T-helper 1 cell treated with Interleukin-12 subunit alpha and Interleukin-12 subunit beta and Interleukin-4 antibody, amounts not matched to agents 30 μg/mL and 1 μg/mL, for 36 hours (primary cell): ENCODE measurements around the gene HACD4.
"Not testable (repeated sequence)": the region's sequence is repeated elsewhere in the genome, so short reads cannot be mapped to it uniquely, and the experiment has no call there.

Source experiments
- H3K27ac Mint-ChIP-seq: one replicate; pipeline ENCODE4 v1.8.0; 2021; ENCODE audit warnings: mild to moderate bottlenecking, mixed read lengths
- H3K27me3 Mint-ChIP-seq: one replicate; pipeline ENCODE4 v1.8.0; 2021; ENCODE audit warnings: low read depth, mixed read lengths
- H3K36me3 Mint-ChIP-seq: one replicate; pipeline ENCODE4 v1.8.0; 2021; ENCODE audit warnings: low read depth, mixed read lengths
- H3K4me1 Mint-ChIP-seq: one replicate; pipeline ENCODE4 v1.8.0; 2021; ENCODE audit warnings: low read depth, mixed read lengths
- H3K4me3 Mint-ChIP-seq: one replicate; pipeline ENCODE4 v1.8.0; 2021; ENCODE audit warnings: mild to moderate bottlenecking, moderate library complexity, mixed read lengths
- H3K9me3 Mint-ChIP-seq: one replicate; pipeline ENCODE4 v1.8.0; 2021; ENCODE audit warnings: mixed read lengths

HACD4 gene

GRCh38 chr9:20994486-20994885 lies 37.0 kb downstream of the HACD4 start:
- Mint-ChIP-seq H3K27ac (no peak overlapping the region), H3K27me3 (no peaks in the 10 kb centered on the region), H3K36me3 (peaks cover 48% of the 10 kb centered on the region), H3K4me1 (peaks cover 13% of the 10 kb centered on the region), H3K4me3 (no peak overlapping the region), H3K9me3 (no peaks in the 10 kb centered on the region)

- Mint-ChIP-seq H3K4me3 (no peak overlapping the region), H3K9me3 (no peaks in the 10 kb centered on the region), H3K27ac (no peak overlapping the region), H3K36me3 (peaks cover 36% of the 10 kb centered on the region), H3K4me1 (no peaks in the 10 kb centered on the region), H3K27me3 (no peaks in the 10 kb centered on the region)
These were observed 40.6 kb downstream of the HACD4 start for GRCh38 chr9:20990867-20991266.

GRCh38 chr9:20989923-20990341 lies 41.5 kb downstream of the HACD4 start:
- Mint-ChIP-seq H3K27ac (no peak overlapping the region), H3K27me3 (no peaks in the 10 kb centered on the region), H3K4me1 (no peaks in the 10 kb centered on the region), H3K9me3 (no peaks in the 10 kb centered on the region), H3K36me3 (peaks cover 27% of the 10 kb centered on the region), H3K4me3 (no peak overlapping the region)

GRCh38 chr9:20988671-20989315 lies 42.6 kb downstream of the HACD4 start:
- Mint-ChIP-seq H3K27ac (no peak overlapping the region), H3K36me3 (peaks cover 21% of the 10 kb centered on the region), H3K4me3 (no peak overlapping the region)

GRCh38 chr9:20988061-20988460 lies 43.4 kb downstream of the HACD4 start:
- Mint-ChIP-seq H3K27ac (no peak overlapping the region), H3K9me3 (no peaks in the 10 kb centered on the region), H3K36me3 (peaks cover 20% of the 10 kb centered on the region), H3K4me3 (no peak overlapping the region), H3K27me3 (no peaks in the 10 kb centered on the region), H3K4me1 (no peaks in the 10 kb centered on the region)

More at GRCh38 chr9:20988671-20989315, 42.6 kb downstream of the HACD4 start:
- no peaks in the 10 kb centered on the region for H3K4me1 Mint-ChIP-seq
- no peaks in the 10 kb centered on the region for H3K9me3 Mint-ChIP-seq
- no peaks in the 10 kb centered on the region for H3K27me3 Mint-ChIP-seq

GRCh38 chr9:20987521-20987920 lies 43.9 kb downstream of the HACD4 start:
- Mint-ChIP-seq H3K9me3 (no peaks in the 10 kb centered on the region), H3K36me3 (peaks cover 21% of the 10 kb centered on the region), H3K27me3 (no peaks in the 10 kb centered on the region), H3K4me1 (no peaks in the 10 kb centered on the region), H3K4me3 (no peak overlapping the region), H3K27ac (no peak overlapping the region)

GRCh38 chr9:20985851-20986600 lies 45.4 kb downstream of the HACD4 start:
- Mint-ChIP-seq H3K4me3 (no peak overlapping the region), H3K36me3 (peaks cover 19% of the 10 kb centered on the region), H3K9me3 (no peaks in the 10 kb centered on the region), H3K27ac (no peak overlapping the region), H3K4me1 (no peaks in the 10 kb centered on the region), H3K27me3 (no peaks in the 10 kb centered on the region)

GRCh38 chr9:20984506-20984905 lies 46.9 kb downstream of the HACD4 start:
- Mint-ChIP-seq H3K9me3 (no peaks in the 10 kb centered on the region), H3K27me3 (no peaks in the 10 kb centered on the region), H3K4me1 (no peaks in the 10 kb centered on the region), H3K27ac (no peak overlapping the region), H3K4me3 (no peak overlapping the region), H3K36me3 (peaks cover 13% of the 10 kb centered on the region)

- H3K4me1 Mint-ChIP-seq: no peaks in the 10 kb centered on the region
- no peaks in the 10 kb centered on the region for H3K27me3 Mint-ChIP-seq
- H3K27ac Mint-ChIP-seq: no peak overlapping the region
- no peaks in the 10 kb centered on the region for H3K9me3 Mint-ChIP-seq
- no peak overlapping the region for H3K4me3 Mint-ChIP-seq
- peaks cover 20% of the 10 kb centered on the region for H3K36me3 Mint-ChIP-seq
These were observed 50.0 kb downstream of the HACD4 start for GRCh38 chr9:20981486-20981885.

GRCh38 chr9:20980832-20981455 lies 50.5 kb downstream of the HACD4 start:
- Mint-ChIP-seq H3K27me3 (no peaks in the 10 kb centered on the region), H3K27ac (no peak overlapping the region), H3K4me3 (no peak overlapping the region), H3K36me3 (peaks cover 17% of the 10 kb centered on the region), H3K4me1 (no peaks in the 10 kb centered on the region), H3K9me3 (no peaks in the 10 kb centered on the region)

GRCh38 chr9:20978249-20978648 lies 53.2 kb downstream of the HACD4 start:
- H3K4me3 Mint-ChIP-seq: no peak overlapping the region
- H3K4me1 Mint-ChIP-seq: no peaks in the 10 kb centered on the region
- H3K9me3 Mint-ChIP-seq: no peaks in the 10 kb centered on the region
- H3K27ac Mint-ChIP-seq: no peak overlapping the region
- peaks cover 19% of the 10 kb centered on the region for H3K36me3 Mint-ChIP-seq
- H3K27me3 Mint-ChIP-seq: no peaks in the 10 kb centered on the region

- not testable (repeated sequence) for H3K4me1 Mint-ChIP-seq, H3K27me3 Mint-ChIP-seq, H3K4me3 Mint-ChIP-seq, H3K27ac Mint-ChIP-seq, H3K9me3 Mint-ChIP-seq
- peaks cover 12% of the 10 kb centered on the region for H3K36me3 Mint-ChIP-seq
These were observed 57.1 kb downstream of the HACD4 start for GRCh38 chr9:20974191-20974938.

- H3K36me3 Mint-ChIP-seq: peaks cover 12% of the 10 kb centered on the region
- not testable (repeated sequence) for H3K4me1 Mint-ChIP-seq, H3K27me3 Mint-ChIP-seq, H3K4me3 Mint-ChIP-seq, H3K27ac Mint-ChIP-seq, H3K9me3 Mint-ChIP-seq
These were observed 58.0 kb downstream of the HACD4 start for GRCh38 chr9:20973246-20973947.

- no peak overlapping the region for H3K4me3 Mint-ChIP-seq
- H3K4me1 Mint-ChIP-seq: no peaks in the 10 kb centered on the region
- no peaks in the 10 kb centered on the region for H3K27me3 Mint-ChIP-seq
- no peak overlapping the region for H3K27ac Mint-ChIP-seq
- no peaks in the 10 kb centered on the region for H3K9me3 Mint-ChIP-seq
- H3K36me3 Mint-ChIP-seq: peaks cover 12% of the 10 kb centered on the region
These were observed 58.8 kb downstream of the HACD4 start for GRCh38 chr9:20972684-20973083.
